Liver (tissue), 3 donors: ENCODE results near the gene STPG1.

Experiments used
- CTCF ChIP-seq: fragments of 150-350 bp; IDR thresholded peaks from 2 replicates; pipeline ENCODE4 v1.5.1; 2017; ENCODE audit warnings: improper control_type of control experiment, low read depth, low read length; ENCODE audit not compliant: missing input control
- EGR1 ChIP-seq, 2 donors: IDR thresholded peaks; 2 replicates each; pipeline ENCODE4 v1.6.1; 2016 to 2018; ENCODE audit warnings: antibody characterized with exemption in 2 of 2, low read depth in 2 of 2
- HNF4G ChIP-seq: IDR thresholded peaks from 2 replicates; pipeline ENCODE4 v1.6.1; 2016; ENCODE audit warnings: antibody characterized with exemption
- MAX ChIP-seq: IDR thresholded peaks from 2 replicates; pipeline ENCODE4 v1.6.1; 2016; ENCODE audit warnings: antibody characterized with exemption
- RAD21 ChIP-seq, 2 donors: IDR thresholded peaks; 2 replicates each; pipeline ENCODE4 v1.6.1; 2016; ENCODE audit warnings: antibody characterized with exemption in 2 of 2, mild to moderate bottlenecking in 2 of 2
- REST ChIP-seq: IDR thresholded peaks from 2 replicates; pipeline ENCODE4 v1.6.1; 2016; ENCODE audit warnings: antibody characterized with exemption, mild to moderate bottlenecking
- SP1 ChIP-seq: IDR thresholded peaks from 2 replicates; pipeline ENCODE4 v1.6.1; 2018; ENCODE audit warnings: antibody characterized with exemption, mild to moderate bottlenecking
- TAF1 ChIP-seq: conservative IDR thresholded peaks from 2 replicates; pipeline ENCODE4 v1.6.1; 2016; ENCODE audit warnings: antibody characterized with exemption, mild to moderate bottlenecking
- YY1 ChIP-seq: IDR thresholded peaks from 2 replicates; pipeline ENCODE4 v1.6.1; 2016; ENCODE audit warnings: antibody characterized with exemption, mild to moderate bottlenecking
- donor health status: healthy.
- donor health status: healthy.

GRCh38 chr1:24345334-24345733 is 68.2 kb downstream of the STPG1 start:
- TF ChIP-seq CTCF (no peak), YY1 (no peak), SP1 (no peak), REST (no peak), MAX (no peak), HNF4G (no peak), TAF1 (no peak), EGR1 (IDR thresholded peaks at IDR 0.05; ENCODE audit: low read depth in 2 of 2) (no peak), RAD21 (IDR thresholded peaks at IDR 0.05) (no peak)
